Measurements from ENCODE around the gene KLHL26. TPM values are rescaled to one million over a fixed set of nuclear protein-coding genes. Genes with fewer than 3 reads are reported as not detected.
A peak's percentile ranks its signal among the peaks of the same experiment; 100 is the strongest.

The KLHL26 gene
- total RNA-seq, 3 donors from 2014 or later (not counting 1 experiment from before 2014, with no cell fraction given), result 8.0 to 11.5 (median 9.6) TPM

GRCh38 chr19:18594824-18595373 lies 41.9 kb upstream of the KLHL26 start:
- H3K27me3 Mint-ChIP-seq (ENCODE audit: low read depth in 2 of 2), result no peaks in the 10 kb centered on the region
- WGBS (ENCODE audit: insufficient coverage), result 24% methylated on average over 26 of the region's 26 CpGs
- peaks cover 4% of the 10 kb centered on the region for H3K36me3 ChIP-seq (ENCODE audit: control insufficient read depth, insufficient read depth, low read length)
- H3K4me1 Mint-ChIP-seq, result peaks cover 5 to 30% of the 10 kb centered on the region in 2 donors
- no peaks in the 10 kb centered on the region for H3K36me3 Mint-ChIP-seq
- peaks cover 36% of the 10 kb centered on the region for H3K4me1 ChIP-seq (ENCODE audit: control insufficient read depth, insufficient read depth, low read length)
- peaks cover 11% of the 10 kb centered on the region for H3K27me3 ChIP-seq (ENCODE audit: control insufficient read depth, insufficient read depth, low read length)
- H3K4me3 ChIP-seq (ENCODE audit: low read length), result peak overlapping the region; percentile 44
- ATAC-seq (no peak), DNase-seq (no peak)
- H3K9me3 Mint-ChIP-seq, result no peaks in the 10 kb centered on the region
- intact Hi-C loops (cut with micrococcal nuclease), result loop anchor here (1.0 kb wide), 1 partner anchor 252 kb away; no protein-coding TSS in a partner anchor
- H3K27ac Mint-ChIP-seq, result peak overlapping the region in 1 of 2 donors; percentile 62
- peak overlapping the region; percentile 25 for H3K27ac ChIP-seq (ENCODE audit: low read length)
- H3K9me3 ChIP-seq (ENCODE audit: control insufficient read depth, insufficient read depth, low read length), result no peaks in the 10 kb centered on the region
- peak overlapping the region; percentile 88 for H3K4me3 Mint-ChIP-seq
- TF ChIP-seq CTCF (IDR thresholded peaks at IDR 0.05), result no peak

DNA sequence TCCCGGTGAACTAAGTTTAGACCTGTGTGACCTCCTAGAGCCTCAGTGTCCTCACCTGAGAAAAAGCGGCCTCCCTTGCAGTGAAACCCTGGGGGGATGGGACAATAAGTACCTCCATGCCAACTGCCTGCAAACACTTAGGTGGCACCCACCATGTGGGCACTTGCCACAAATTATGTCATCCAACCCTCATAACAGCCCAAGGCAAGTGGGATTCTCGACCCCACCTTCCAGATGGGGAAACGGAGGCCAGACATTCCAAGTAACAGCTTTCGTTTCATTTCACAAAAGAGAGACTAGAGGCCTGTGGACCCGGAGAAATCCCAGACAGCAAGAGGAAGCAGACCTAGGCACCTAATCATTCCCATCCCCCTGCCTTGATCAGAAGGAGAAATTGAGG lies 41.4 kb upstream of the KLHL26 start:
- Histone ChIP-seq H3K27me3 (ENCODE audit: control insufficient read depth, insufficient read depth, low read length) (peaks cover 12% of the 10 kb centered on the region), H3K36me3 (ENCODE audit: control insufficient read depth, insufficient read depth, low read length) (peaks cover 4% of the 10 kb centered on the region), H3K4me1 (ENCODE audit: control insufficient read depth, insufficient read depth, low read length) (peaks cover 30% of the 10 kb centered on the region), H3K27ac (ENCODE audit: low read length) (no peak overlapping the region), H3K4me3 (ENCODE audit: low read length) (no peak overlapping the region), H3K9me3 (ENCODE audit: control insufficient read depth, insufficient read depth, low read length) (no peaks in the 10 kb centered on the region)
- H3K27me3 Mint-ChIP-seq (ENCODE audit: low read depth in 2 of 2), result no peaks in the 10 kb centered on the region
- H3K9me3 Mint-ChIP-seq, result no peaks in the 10 kb centered on the region
- TF ChIP-seq CTCF (IDR thresholded peaks at IDR 0.05), result no peak
- no peak for ATAC-seq
- H3K4me3 Mint-ChIP-seq, result peak overlapping the region; percentile 37
- H3K4me1 Mint-ChIP-seq, result peaks cover 5 to 25% of the 10 kb centered on the region in 2 donors
- no peaks in the 10 kb centered on the region for H3K36me3 Mint-ChIP-seq
- no peak for DNase-seq
- WGBS (ENCODE audit: insufficient coverage), result 86% methylated on average over 6 of the region's 6 CpGs
- H3K27ac Mint-ChIP-seq, result no peak overlapping the region
- intact Hi-C loops (cut with micrococcal nuclease), result loop anchor here (1.0 kb wide), 1 partner anchor 252 kb away; no protein-coding TSS in a partner anchor

DNA sequence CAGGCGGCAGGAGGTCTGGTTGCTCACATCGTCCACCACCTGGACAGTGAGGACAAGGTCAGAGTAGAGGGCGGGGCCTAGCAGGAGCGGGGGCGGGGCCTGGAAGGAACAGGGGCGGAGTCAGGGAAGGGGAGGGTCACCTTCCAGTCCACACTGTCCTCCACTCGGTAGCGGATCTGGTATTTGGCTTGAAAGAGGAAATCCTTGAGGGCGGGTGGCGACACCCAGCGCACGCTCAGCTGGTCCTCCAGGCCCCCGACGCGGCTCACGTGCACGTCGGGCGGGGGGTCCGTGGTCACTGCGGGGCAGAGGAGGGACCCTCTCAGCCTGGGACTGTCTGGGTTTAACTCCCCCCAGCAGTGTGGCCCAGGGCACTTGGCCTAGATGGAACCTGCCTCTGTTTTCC lies 40.1 kb upstream of the KLHL26 start:
- DNase-seq, result no peak
- peaks cover 0 to 4% of the 10 kb centered on the region in 2 donors for H3K27me3 Mint-ChIP-seq (ENCODE audit: low read depth in 2 of 2)
- H3K27ac ChIP-seq (ENCODE audit: low read length), result no peak overlapping the region

More for the DNA sequence above, 40.1 kb upstream of the KLHL26 start:
- no peaks in the 10 kb centered on the region for H3K9me3 Mint-ChIP-seq
- H3K4me3 ChIP-seq (ENCODE audit: low read length), result no peak overlapping the region
- intact Hi-C loops (cut with micrococcal nuclease), result no loop called here
- WGBS (ENCODE audit: insufficient coverage), result 21% methylated on average over 20 of the region's 21 CpGs
- H3K27ac Mint-ChIP-seq, result no peak overlapping the region
- H3K27me3 ChIP-seq (ENCODE audit: control insufficient read depth, insufficient read depth, low read length), result peaks cover 13% of the 10 kb centered on the region
- H3K4me1 ChIP-seq (ENCODE audit: control insufficient read depth, insufficient read depth, low read length), result peaks cover 27% of the 10 kb centered on the region
- no peaks in the 10 kb centered on the region for H3K36me3 ChIP-seq (ENCODE audit: control insufficient read depth, insufficient read depth, low read length)
- peak in 2 of 3 donors; percentile 26 to 36 for ATAC-seq
- peaks cover 5 to 21% of the 10 kb centered on the region in 2 donors for H3K4me1 Mint-ChIP-seq
- H3K9me3 ChIP-seq (ENCODE audit: control insufficient read depth, insufficient read depth, low read length), result no peaks in the 10 kb centered on the region
- no peaks in the 10 kb centered on the region for H3K36me3 Mint-ChIP-seq
- TF ChIP-seq CTCF (IDR thresholded peaks at IDR 0.05), result no peak
- H3K4me3 Mint-ChIP-seq, result no peak overlapping the region
